22Rv1 (cell line): ENCODE data around the gene ATE1.

Source experiments
- H3K27ac ChIP-seq: fragments of 450-650 bp; 2 replicates; pipeline ENCODE4 v1.5.1; 2017
- CTCF ChIP-seq: fragments of 450-650 bp; IDR thresholded peaks from 2 replicates; pipeline ENCODE4 v1.5.1; 2017; ENCODE audit warnings: mild to moderate bottlenecking
- ZFX ChIP-seq: fragments of 450-650 bp; IDR thresholded peaks from 2 replicates; pipeline ENCODE4 v1.6.1; 2017; ENCODE audit warnings: antibody characterized with exemption, borderline replicate concordance

The ATE1 gene

GRCh38 chr10:121947343-121948330 is 19.8 kb upstream of the ATE1 start:
- H3K27ac ChIP-seq: no peak overlapping the region
- TF ChIP-seq CTCF: no peak

GRCh38 chr10:121942749-121943416 is 15.1 kb upstream of the ATE1 start:
- H3K27ac ChIP-seq: no peak overlapping the region

GRCh38 chr10:121941532-121941931 is 13.7 kb upstream of the ATE1 start:
- H3K27ac ChIP-seq: no peak overlapping the region
- no peak for TF ChIP-seq ZFX
- TF ChIP-seq CTCF: no peak

More at GRCh38 chr10:121942749-121943416, 15.1 kb upstream of the ATE1 start:
- TF ChIP-seq CTCF: no peak
- TF ChIP-seq ZFX: no peak

GRCh38 chr10:121936295-121936694 is 8.5 kb upstream of the ATE1 start:
- TF ChIP-seq CTCF (no peak), ZFX (no peak)
- no peak overlapping the region for H3K27ac ChIP-seq

- TF ChIP-seq CTCF (no peak), ZFX (no peak)
- H3K27ac ChIP-seq: no peak overlapping the region
These were observed 7.9 kb upstream of the ATE1 start for GRCh38 chr10:121935702-121936101.

- peak overlapping the region; percentile 91 for H3K27ac ChIP-seq
These were observed 2.6 kb upstream of the ATE1 start for GRCh38 chr10:121930268-121931085.

- H3K27ac ChIP-seq: peak overlapping the region; percentile 91
These were observed 1.9 kb upstream of the ATE1 start for GRCh38 chr10:121929585-121930267.
